ENCODE data around the gene P2RX7.

P2RX7 gene

DNA sequence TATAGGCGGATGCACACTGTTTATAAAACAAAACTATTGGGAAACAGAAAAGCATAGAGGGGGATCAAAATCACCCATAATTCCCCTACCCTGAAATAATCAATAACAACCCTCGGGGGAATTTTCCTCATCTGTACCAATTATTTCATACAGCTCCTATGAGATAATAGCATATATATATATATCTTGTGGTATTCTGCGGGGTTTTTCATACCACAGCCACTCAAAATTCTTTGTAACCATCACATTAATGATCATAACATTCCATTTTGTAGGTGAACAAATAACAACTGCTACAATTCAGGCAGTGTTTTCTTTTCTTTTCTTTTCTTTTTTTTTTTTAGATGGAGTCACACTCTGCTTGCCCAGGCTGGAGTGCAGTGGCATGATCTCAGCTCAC lies 35.3 kb downstream of the P2RX7 start:
- TF ChIP-seq TAF1 (IDR thresholded peaks at IDR 0.05; ENCODE audit: borderline replicate concordance, insufficient read depth, low read length) (no peak), POLR2AphosphoS5 (IDR thresholded peaks at IDR 0.05; ENCODE audit: low read depth, low read length) (no peak)
- TF ChIP-seq, protein P1, sequence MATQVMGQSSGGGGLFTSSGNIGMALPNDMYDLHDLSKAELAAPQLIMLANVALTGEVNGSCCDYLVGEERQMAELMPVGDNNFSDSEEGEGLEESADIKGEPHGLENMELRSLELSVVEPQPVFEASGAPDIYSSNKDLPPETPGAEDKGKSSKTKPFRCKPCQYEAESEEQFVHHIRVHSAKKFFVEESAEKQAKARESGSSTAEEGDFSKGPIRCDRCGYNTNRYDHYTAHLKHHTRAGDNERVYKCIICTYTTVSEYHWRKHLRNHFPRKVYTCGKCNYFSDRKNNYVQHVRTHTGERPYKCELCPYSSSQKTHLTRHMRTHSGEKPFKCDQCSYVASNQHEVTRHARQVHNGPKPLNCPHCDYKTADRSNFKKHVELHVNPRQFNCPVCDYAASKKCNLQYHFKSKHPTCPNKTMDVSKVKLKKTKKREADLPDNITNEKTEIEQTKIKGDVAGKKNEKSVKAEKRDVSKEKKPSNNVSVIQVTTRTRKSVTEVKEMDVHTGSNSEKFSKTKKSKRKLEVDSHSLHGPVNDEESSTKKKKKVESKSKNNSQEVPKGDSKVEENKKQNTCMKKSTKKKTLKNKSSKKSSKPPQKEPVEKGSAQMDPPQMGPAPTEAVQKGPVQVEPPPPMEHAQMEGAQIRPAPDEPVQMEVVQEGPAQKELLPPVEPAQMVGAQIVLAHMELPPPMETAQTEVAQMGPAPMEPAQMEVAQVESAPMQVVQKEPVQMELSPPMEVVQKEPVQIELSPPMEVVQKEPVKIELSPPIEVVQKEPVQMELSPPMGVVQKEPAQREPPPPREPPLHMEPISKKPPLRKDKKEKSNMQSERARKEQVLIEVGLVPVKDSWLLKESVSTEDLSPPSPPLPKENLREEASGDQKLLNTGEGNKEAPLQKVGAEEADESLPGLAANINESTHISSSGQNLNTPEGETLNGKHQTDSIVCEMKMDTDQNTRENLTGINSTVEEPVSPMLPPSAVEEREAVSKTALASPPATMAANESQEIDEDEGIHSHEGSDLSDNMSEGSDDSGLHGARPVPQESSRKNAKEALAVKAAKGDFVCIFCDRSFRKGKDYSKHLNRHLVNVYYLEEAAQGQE (IDR thresholded peaks at IDR 0.05; ENCODE audit: insufficient read depth in 1 of 2, low read depth in 2 of 2, low read length in 2 of 2) = no peak

DNA sequence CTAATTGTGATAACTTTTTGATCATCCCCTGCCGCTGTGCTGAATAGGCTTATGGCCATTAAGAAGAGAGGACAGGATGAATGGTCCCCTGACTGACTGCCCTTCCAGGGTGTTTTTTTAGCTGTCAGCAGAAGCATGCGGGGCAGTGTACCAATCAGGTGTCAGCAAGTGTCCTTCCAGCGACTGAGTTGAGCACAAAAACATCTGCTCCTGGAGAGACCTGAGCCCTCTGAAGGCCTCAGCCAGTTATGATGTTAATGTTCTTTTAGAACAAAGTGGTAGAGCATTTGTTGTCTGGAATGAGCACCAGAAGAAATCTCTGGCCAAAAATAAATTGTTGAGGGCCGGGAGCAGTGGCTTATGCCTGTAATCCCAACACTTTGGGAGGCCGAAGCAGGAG lies 37.5 kb downstream of the P2RX7 start:
- TF ChIP-seq SIN3A (IDR thresholded peaks at IDR 0.05; ENCODE audit: borderline replicate concordance, insufficient read depth, low read length) (no peak), FOXP2 (optimal IDR thresholded peaks at IDR 0.05; ENCODE audit: borderline replicate concordance, extremely low read depth, extremely low read length, insufficient read depth) (no peak), POLR2AphosphoS5 (IDR thresholded peaks at IDR 0.05; ENCODE audit: low read depth, low read length) (no peak), TAF1 (IDR thresholded peaks at IDR 0.05; ENCODE audit: borderline replicate concordance, insufficient read depth, low read length) (no peak)
- TF ChIP-seq, protein P1 (IDR thresholded peaks at IDR 0.05; ENCODE audit: insufficient read depth in 1 of 2, low read depth in 2 of 2, low read length in 2 of 2) = no peak

DNA sequence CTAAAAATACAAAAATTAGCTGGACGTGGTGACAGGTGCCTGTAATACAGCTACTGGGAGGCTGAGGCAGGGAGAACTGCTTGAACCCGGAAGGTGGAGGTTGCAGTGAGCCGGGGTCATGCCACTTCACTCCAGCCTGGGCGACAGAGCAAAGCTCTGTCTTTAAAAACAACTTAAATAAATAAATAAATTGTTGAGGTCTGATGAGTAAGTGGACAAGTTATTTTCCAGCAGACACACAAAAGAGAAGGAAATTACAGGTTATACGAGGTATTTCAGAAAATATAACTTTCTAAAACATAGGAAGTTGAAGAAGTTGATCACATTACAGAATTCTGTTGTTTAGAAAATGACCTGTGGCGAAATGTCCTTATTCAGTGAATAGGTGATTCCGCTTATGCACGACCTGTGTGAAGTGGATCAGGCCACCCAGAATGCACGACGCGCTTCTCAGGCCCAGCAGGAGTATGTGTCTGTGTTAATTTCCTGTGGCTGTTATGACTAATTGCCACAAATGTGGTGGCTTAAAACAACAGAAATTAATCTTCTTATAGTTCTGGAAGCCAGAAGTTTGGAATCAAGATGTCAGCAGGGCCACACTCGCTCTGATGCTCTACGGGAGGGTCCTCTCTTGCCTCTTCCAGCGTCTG lies 38.1 kb downstream of the P2RX7 start:
- TF ChIP-seq, protein P1 (IDR thresholded peaks at IDR 0.05; ENCODE audit: insufficient read depth in 1 of 2, low read depth in 2 of 2, low read length in 2 of 2) = no peak
- TF ChIP-seq SIN3A (IDR thresholded peaks at IDR 0.05; ENCODE audit: borderline replicate concordance, insufficient read depth, low read length) (no peak), FOXP2 (optimal IDR thresholded peaks at IDR 0.05; ENCODE audit: borderline replicate concordance, extremely low read depth, extremely low read length, insufficient read depth) (no peak), POLR2AphosphoS5 (IDR thresholded peaks at IDR 0.05; ENCODE audit: low read depth, low read length) (no peak), TAF1 (IDR thresholded peaks at IDR 0.05; ENCODE audit: borderline replicate concordance, insufficient read depth, low read length) (no peak)

DNA sequence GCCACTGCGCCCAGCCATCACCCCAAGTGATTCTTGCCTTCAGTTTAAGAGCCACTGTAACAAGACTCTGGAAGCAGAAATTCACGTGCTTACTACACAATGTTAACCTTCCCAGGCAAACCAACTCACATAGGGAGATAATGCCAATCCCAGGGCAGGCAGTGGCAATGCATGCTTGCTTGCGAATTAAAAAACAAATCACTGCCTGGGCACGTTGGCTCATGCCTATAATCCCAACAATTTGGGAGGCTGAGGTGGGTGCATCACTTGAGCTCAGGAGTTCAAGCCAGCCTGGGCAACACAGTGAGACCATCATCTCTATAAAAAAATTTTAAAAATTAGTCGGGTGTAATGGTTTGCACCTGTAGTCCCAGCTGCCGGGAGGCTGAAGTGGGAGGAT lies 39.5 kb downstream of the P2RX7 start:
- TF ChIP-seq SIN3A (IDR thresholded peaks at IDR 0.05; ENCODE audit: borderline replicate concordance, insufficient read depth, low read length) (no peak), FOXP2 (optimal IDR thresholded peaks at IDR 0.05; ENCODE audit: borderline replicate concordance, extremely low read depth, extremely low read length, insufficient read depth) (no peak), TAF1 (IDR thresholded peaks at IDR 0.05; ENCODE audit: borderline replicate concordance, insufficient read depth, low read length) (no peak), POLR2AphosphoS5 (IDR thresholded peaks at IDR 0.05; ENCODE audit: low read depth, low read length) (no peak)
- TF ChIP-seq, protein P1 (IDR thresholded peaks at IDR 0.05; ENCODE audit: insufficient read depth in 1 of 2, low read depth in 2 of 2, low read length in 2 of 2) = no peak
